Activated naive CD8-positive, alpha-beta T cell (primary cell): ENCODE data around the gene CD99.
A peak's percentile ranks its signal among the peaks of the same experiment; 100 is the strongest.

Experiments
- H3K27ac Mint-ChIP-seq: one replicate; pipeline ENCODE4 v1.8.0; 2021; ENCODE audit warnings: mixed read lengths
- H3K27me3 Mint-ChIP-seq: one replicate; pipeline ENCODE4 v1.8.0; 2021; ENCODE audit warnings: mixed read lengths
- H3K36me3 Mint-ChIP-seq: one replicate; pipeline ENCODE4 v1.8.0; 2021; ENCODE audit warnings: mixed read lengths
- H3K4me1 Mint-ChIP-seq: one replicate; pipeline ENCODE4 v1.8.0; 2021; ENCODE audit warnings: low read depth, mixed read lengths
- H3K4me3 Mint-ChIP-seq: one replicate; pipeline ENCODE4 v1.8.0; 2021; ENCODE audit warnings: mild to moderate bottlenecking, mixed read lengths
- H3K9me3 Mint-ChIP-seq: one replicate; pipeline ENCODE4 v1.8.0; 2021; ENCODE audit warnings: low read depth, mixed read lengths

CD99 gene

GRCh38 chrX:2684256-2684655, 6.8 kb upstream of the CD99 start:
- H3K4me1 Mint-ChIP-seq: no peaks in the 10 kb centered on the region
- H3K27ac Mint-ChIP-seq: no peak overlapping the region
- H3K27me3 Mint-ChIP-seq: no peaks in the 10 kb centered on the region
- H3K4me3 Mint-ChIP-seq: no peak overlapping the region
- no peaks in the 10 kb centered on the region for H3K9me3 Mint-ChIP-seq
- H3K36me3 Mint-ChIP-seq: peaks cover 8% of the 10 kb centered on the region

DNA sequence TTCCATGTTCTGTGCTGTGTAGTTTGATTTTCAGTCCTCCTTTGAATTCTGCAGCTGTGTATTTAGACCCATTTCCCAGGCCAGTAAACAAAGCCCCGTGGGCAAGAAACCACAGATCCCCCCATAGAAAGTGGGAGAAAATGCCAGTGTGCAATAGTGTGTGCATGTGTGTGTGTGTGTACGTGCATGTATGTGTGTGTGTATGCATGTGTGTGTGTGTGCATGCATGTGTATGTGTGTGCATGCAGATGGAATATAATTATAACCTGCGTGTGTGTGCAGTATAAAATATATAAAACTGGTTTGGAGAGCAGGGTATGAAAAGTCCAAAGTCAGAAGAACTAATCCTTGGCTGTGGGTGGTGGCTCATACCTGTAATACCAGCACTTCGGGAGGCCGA, 5.2 kb upstream of the CD99 start:
- H3K27ac Mint-ChIP-seq: no peak overlapping the region
- no peaks in the 10 kb centered on the region for H3K9me3 Mint-ChIP-seq
- H3K4me3 Mint-ChIP-seq: no peak overlapping the region
- H3K36me3 Mint-ChIP-seq: peaks cover 4% of the 10 kb centered on the region
- H3K27me3 Mint-ChIP-seq: no peaks in the 10 kb centered on the region
- H3K4me1 Mint-ChIP-seq: no peaks in the 10 kb centered on the region

- no peaks in the 10 kb centered on the region for H3K9me3 Mint-ChIP-seq
- no peaks in the 10 kb centered on the region for H3K27me3 Mint-ChIP-seq
- H3K4me3 Mint-ChIP-seq: peak overlapping the region; percentile 77
- H3K27ac Mint-ChIP-seq: peak overlapping the region; percentile 58
- peaks cover 27% of the 10 kb centered on the region for H3K4me1 Mint-ChIP-seq
- no peaks in the 10 kb centered on the region for H3K36me3 Mint-ChIP-seq
Observed at GRCh38 chrX:2689773-2690666, 1.1 kb upstream of the CD99 start.

DNA sequence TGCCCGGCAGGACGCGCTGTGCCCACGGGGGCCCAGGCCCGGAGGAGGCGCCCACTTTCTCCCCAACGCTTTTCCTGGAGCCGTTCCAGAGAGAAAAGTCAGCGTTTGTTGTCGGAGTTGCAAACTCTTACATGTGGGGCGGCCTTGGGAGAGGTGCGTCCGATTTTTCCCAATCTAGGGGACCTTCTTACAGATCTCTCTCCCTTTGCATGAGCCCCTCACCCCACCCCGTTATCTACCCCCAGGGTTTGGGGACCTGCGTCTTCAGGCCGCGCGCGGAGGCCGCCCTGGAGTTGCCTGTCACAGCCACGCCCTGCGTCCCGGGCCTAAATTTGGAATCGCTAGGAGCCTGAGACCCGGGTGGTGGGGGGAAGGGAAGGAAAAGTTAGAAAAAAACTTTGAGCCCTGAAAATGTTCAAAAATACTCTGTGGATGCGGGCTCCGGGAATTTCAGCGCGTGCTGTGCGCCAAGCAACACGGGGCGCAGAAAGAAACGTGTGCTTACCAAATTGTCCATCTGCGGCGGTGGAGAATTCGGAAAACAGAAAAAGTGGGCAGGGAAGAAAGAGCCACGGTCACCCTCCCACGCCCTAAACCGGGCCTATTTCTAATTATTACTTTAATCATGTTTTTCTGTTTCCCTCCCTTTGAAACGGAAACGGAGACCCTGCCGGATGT, 587 bp downstream of the CD99 start:
- Mint-ChIP-seq H3K9me3 (no peaks in the 10 kb centered on the region), H3K4me3 (peak overlapping the region; percentile 96), H3K36me3 (peaks cover 3% of the 10 kb centered on the region), H3K27ac (peak overlapping the region; percentile 98), H3K4me1 (peaks cover 41% of the 10 kb centered on the region), H3K27me3 (no peaks in the 10 kb centered on the region)

DNA sequence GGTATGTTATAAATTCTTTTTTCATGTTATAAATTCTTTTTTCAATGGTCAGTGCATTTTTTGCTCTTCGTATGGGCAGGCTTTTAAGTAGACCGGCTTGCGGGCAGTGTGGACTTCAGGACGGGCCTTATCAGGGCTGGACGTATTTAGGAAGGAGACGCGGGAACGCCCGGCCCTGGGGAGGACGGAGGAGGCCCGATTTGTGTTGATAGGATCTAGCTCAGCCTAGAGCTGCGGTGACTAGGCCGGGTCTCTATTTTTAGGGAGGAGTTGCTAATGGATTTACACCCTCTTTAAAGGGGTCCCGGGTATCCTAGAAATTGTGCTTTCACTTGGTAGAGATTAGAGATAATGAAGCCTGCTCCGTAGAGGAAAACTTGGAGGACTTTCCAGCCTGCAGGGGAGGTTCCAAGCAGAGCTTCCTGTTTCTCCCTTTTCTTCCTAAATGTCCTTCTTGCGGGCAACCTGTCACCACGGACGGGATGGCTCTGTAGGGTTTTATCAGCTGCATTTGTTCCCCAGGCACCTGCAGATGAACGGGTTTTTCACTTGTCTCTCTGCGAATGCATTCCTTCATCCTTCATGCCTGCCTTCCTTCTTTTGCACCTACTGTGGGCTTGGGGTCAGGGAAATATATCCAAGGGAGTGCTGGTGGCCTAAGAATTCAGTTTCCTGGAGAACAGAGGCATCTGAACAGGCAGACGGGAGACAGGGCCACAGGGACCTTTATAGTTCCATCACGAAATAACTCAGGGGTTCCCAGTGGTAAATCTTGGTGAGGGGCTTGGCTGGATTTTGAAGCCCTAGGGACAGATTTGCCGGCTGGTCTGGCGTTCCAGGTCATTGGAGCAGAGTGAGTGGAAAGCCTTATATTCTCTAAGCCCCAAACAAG, 1.4 kb downstream of the CD99 start:
- no peaks in the 10 kb centered on the region for H3K9me3 Mint-ChIP-seq
- H3K4me1 Mint-ChIP-seq: peaks cover 49% of the 10 kb centered on the region
- peak overlapping the region; percentile 96 for H3K4me3 Mint-ChIP-seq
- peaks cover 3% of the 10 kb centered on the region for H3K36me3 Mint-ChIP-seq
- H3K27me3 Mint-ChIP-seq: no peaks in the 10 kb centered on the region
- H3K27ac Mint-ChIP-seq: peak overlapping the region; percentile 98

GRCh38 chrX:2693113-2694002, 2.3 kb downstream of the CD99 start:
- H3K9me3 Mint-ChIP-seq: no peaks in the 10 kb centered on the region
- peaks cover 3% of the 10 kb centered on the region for H3K36me3 Mint-ChIP-seq

DNA sequence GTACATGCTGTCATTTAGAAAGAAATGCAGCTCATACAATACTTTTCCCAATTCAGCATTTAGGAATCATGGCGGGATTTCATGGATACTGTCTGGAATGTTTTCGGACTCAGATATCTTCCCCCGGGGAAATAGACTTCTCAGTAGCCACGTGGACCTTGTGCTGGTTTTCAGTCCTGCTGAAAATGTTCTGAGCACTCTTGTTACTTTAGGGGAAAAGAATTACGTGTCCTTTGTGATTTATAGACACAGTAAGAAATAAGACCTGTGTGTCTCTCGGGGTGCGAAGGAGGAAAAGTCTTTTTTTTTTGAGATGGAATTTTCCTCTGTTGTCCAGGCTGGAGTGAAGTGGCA, 3.8 kb downstream of the CD99 start:
- peak overlapping the region; percentile 96 for H3K4me3 Mint-ChIP-seq

More at GRCh38 chrX:2693113-2694002, 2.3 kb downstream of the CD99 start:
- no peaks in the 10 kb centered on the region for H3K27me3 Mint-ChIP-seq
- peak overlapping the region; percentile 96 for H3K4me3 Mint-ChIP-seq
- peak overlapping the region; percentile 98 for H3K27ac Mint-ChIP-seq
- peaks cover 58% of the 10 kb centered on the region for H3K4me1 Mint-ChIP-seq

DNA sequence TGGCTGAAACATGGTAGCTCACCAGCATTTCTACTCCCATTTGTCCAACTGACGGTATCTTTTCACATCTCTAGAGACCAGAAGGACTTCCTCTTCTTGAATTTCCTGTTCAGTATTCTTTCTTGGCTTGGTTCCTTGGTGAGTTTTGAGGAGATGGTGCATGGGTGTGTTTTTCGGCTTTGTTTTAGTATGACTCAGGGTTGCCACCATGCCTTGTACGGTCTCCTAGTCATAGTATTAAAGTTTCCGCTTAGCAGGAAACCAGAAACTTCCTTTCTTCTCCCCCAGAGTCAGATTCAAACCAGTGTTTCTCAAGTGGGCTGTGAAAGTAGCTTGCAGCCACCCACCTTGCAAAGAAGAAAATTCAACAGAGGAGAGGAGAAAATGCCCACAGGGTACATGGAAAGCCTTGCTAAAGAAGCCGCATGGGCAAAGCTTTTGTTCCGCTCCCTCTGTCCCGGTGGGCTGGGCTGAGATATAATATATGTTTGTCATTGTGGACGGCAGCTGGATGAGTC, 5.7 kb downstream of the CD99 start:
- Mint-ChIP-seq H3K36me3 (peaks cover 14% of the 10 kb centered on the region), H3K4me3 (peak overlapping the region; percentile 68), H3K27ac (peak overlapping the region; percentile 82), H3K27me3 (peaks cover 2% of the 10 kb centered on the region), H3K4me1 (peaks cover 88% of the 10 kb centered on the region), H3K9me3 (no peaks in the 10 kb centered on the region)

More for the DNA sequence above, 3.8 kb downstream of the CD99 start:
- peaks cover 71% of the 10 kb centered on the region for H3K4me1 Mint-ChIP-seq
- H3K27ac Mint-ChIP-seq: peak overlapping the region; percentile 79
- H3K36me3 Mint-ChIP-seq: peaks cover 5% of the 10 kb centered on the region
- no peaks in the 10 kb centered on the region for H3K27me3 Mint-ChIP-seq
- no peaks in the 10 kb centered on the region for H3K9me3 Mint-ChIP-seq

DNA sequence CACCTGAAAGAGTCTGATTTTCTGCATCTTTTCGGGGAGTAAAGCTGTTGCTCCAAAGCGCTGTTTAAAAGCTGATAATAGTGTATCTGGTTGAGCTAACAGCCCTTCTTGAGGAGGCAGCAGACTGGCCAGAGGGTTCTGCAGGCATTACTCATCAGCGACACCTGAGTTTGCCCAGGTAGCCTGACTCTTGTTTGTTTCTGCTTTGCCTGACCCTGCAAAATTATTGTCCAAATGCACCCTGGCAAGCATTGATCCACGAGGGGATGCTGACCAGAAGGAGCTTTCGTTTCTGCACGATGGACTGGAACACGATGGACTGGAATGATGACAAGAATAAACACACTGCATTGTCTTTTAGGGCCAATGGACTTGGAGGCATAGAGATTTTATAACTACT, 6.2 kb downstream of the CD99 start:
- no peaks in the 10 kb centered on the region for H3K9me3 Mint-ChIP-seq
- H3K27me3 Mint-ChIP-seq: peaks cover 2% of the 10 kb centered on the region
- H3K4me3 Mint-ChIP-seq: peak overlapping the region; percentile 68
- peaks cover 91% of the 10 kb centered on the region for H3K4me1 Mint-ChIP-seq
- H3K36me3 Mint-ChIP-seq: peaks cover 14% of the 10 kb centered on the region
- H3K27ac Mint-ChIP-seq: peak overlapping the region; percentile 82

DNA sequence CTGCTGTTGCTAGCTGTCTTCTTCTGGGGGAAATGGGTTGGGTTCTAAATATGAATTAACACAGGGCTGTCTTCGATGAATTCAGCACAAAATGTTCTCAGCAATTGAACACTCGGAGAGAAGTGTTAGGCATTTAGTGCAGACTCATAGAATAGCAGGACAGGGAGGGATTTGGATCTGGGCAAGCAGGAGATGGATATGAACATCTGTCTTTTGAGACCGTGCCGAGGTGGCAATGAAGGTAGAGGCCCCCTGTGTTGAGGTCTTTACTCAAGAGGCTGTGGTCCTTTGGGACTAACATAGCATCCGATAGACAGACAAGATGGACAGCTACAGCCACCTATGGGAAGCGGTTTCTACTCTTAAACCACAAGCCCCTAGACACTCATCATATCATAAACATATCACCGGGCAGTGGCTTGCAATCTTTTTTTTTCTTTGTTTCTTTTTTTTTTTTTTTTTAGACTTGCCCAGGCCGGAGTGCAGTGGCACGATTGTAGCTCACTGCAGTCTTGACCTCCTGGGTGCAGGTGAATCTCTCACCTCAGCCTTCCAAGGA, 6.7 kb downstream of the CD99 start:
- Mint-ChIP-seq H3K27ac (peak overlapping the region; percentile 82), H3K4me1 (peaks cover 91% of the 10 kb centered on the region), H3K9me3 (no peaks in the 10 kb centered on the region), H3K36me3 (peaks cover 14% of the 10 kb centered on the region), H3K4me3 (peak overlapping the region; percentile 68), H3K27me3 (peaks cover 2% of the 10 kb centered on the region)

DNA sequence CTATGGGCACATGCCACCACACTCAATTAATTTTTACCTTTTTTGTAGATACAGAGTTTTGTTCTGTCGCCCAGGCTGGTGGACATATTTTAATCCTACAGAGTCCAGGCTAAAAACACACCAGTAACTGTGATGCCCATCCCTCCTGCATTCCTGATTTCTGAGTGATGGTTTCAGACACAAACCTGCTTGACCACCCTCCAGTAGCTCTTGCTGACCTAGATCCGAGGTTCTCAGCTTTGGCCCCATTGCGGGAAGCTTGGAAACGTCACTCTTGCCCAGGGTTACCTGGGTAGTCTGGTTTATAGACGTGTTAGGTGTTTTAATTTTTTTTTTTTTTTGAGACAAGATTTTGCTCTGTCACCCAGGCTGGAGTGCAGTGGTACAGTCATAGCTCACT, 7.5 kb downstream of the CD99 start:
- no peak overlapping the region for H3K27ac Mint-ChIP-seq
- no peaks in the 10 kb centered on the region for H3K9me3 Mint-ChIP-seq
- H3K27me3 Mint-ChIP-seq: peaks cover 2% of the 10 kb centered on the region
- H3K4me3 Mint-ChIP-seq: peak overlapping the region; percentile 68
- peaks cover 14% of the 10 kb centered on the region for H3K36me3 Mint-ChIP-seq
- H3K4me1 Mint-ChIP-seq: peaks cover 92% of the 10 kb centered on the region

DNA sequence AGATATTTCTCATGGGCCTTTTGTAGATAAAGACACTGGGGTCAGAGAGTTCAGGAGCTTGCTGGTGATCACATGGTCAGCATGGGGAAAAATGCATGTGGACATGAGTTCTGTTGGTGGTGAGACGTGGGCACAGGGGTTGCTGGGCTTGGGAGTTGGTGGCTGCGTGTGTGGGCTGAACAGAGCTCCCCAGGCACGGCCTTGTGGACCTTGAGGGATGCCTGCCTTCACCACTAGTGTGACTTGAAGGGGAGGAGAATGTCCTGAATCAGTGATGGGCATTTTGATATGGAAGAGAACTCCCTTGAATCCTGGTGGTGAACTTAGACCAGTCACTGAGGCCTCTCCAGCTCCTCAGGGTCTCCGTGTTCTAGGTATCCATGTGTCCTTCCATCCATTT, 8.9 kb downstream of the CD99 start:
- H3K36me3 Mint-ChIP-seq: peaks cover 14% of the 10 kb centered on the region

GRCh38 chrX:2700405-2701320, 9.6 kb downstream of the CD99 start:
- H3K4me3 Mint-ChIP-seq: peak overlapping the region; percentile 44
- H3K9me3 Mint-ChIP-seq: no peaks in the 10 kb centered on the region
- peak overlapping the region; percentile 41 for H3K27ac Mint-ChIP-seq
- peaks cover 2% of the 10 kb centered on the region for H3K27me3 Mint-ChIP-seq
- peaks cover 16% of the 10 kb centered on the region for H3K36me3 Mint-ChIP-seq
- peaks cover 94% of the 10 kb centered on the region for H3K4me1 Mint-ChIP-seq

More for the DNA sequence above, 8.9 kb downstream of the CD99 start:
- no peaks in the 10 kb centered on the region for H3K9me3 Mint-ChIP-seq
- H3K4me1 Mint-ChIP-seq: peaks cover 92% of the 10 kb centered on the region
- H3K4me3 Mint-ChIP-seq: peak overlapping the region; percentile 44
- H3K27ac Mint-ChIP-seq: peak overlapping the region; percentile 46
- peaks cover 2% of the 10 kb centered on the region for H3K27me3 Mint-ChIP-seq
